DLD1 (cell line): ENCODE results near the gene TBC1D14.

ENCODE experiments used
- in situ Hi-C: cut with HindIII; loops from 2 replicates; pipeline ENCODE4 v1.10.0; 2017; ENCODE audit warnings: low sequenced_read_pairs

The TBC1D14 gene

GRCh38 chr4:6991249-6991648 is 81.6 kb downstream of the TBC1D14 start:
- in situ Hi-C loops = no loop called here

GRCh38 chr4:6991771-6992557 is 82.3 kb downstream of the TBC1D14 start:
- in situ Hi-C loops = no loop called here

DNA sequence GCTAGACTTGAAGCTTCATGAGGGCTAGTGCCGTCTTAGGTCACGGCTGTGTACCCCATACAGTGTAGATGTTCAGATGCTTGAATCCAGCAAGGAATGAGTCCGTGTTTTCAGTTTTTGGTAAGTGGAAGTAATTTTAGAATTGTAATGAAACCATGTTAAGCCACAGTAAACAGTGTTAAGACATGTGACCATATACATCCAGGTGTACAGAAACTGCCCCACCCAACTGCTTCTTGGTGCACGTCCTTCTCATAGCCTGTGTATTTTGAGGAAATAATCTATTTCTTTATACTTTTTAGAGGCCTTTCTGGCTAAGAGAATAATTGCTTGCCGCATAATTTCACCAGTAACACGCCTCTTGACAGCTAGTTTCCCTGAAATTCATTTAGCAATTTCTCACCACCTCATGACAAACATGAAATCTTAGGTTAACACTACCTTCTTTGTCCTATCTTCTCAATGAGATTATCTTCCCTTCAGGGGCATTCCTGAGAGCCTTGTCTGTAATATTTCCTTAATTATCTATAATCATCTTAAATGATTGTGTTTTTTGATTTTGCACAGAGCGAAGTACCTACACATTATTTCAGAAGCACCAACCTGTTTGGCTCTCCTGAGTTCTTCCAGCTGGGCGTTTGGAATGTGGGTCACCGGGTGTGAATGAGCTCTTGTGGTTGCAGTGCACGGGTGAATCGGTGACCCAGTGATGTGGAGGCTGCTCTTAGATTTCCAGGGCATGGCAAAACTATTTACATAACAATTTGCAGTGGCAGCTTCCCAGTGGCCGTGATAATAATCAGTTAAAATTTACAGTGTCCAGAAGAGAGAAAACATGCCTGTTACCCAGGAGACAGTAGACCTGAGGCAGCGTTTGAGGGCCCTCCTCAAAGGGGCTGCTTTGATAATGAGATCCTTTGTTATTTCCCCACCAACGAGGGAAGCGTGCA is 83.4 kb downstream of the TBC1D14 start:
- in situ Hi-C loops = no loop called here

DNA sequence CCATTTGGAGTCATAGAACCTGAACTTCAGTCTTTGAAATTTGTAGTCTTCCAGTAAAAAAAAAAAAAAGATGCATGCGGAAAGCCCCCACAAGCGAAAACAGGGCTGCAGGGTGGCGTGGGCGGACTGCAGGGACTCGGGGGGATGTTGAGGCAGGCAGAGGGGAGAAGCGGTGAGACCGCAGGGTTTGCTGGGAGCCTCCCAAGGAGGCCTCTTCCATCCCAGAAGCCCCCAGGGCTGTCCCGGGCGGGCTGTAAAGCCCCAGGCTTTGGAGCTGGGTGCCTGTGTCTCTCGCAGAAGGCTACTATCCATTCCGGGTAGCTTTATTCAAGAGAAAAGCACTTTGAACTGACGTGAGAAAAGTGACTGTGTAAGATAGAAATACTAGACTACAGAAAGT is 86.9 kb downstream of the TBC1D14 start:
- in situ Hi-C loops = no loop called here

- in situ Hi-C loops = no loop called here
Measured at GRCh38 chr4:6999172-7000086, 89.8 kb downstream of the TBC1D14 start.

DNA sequence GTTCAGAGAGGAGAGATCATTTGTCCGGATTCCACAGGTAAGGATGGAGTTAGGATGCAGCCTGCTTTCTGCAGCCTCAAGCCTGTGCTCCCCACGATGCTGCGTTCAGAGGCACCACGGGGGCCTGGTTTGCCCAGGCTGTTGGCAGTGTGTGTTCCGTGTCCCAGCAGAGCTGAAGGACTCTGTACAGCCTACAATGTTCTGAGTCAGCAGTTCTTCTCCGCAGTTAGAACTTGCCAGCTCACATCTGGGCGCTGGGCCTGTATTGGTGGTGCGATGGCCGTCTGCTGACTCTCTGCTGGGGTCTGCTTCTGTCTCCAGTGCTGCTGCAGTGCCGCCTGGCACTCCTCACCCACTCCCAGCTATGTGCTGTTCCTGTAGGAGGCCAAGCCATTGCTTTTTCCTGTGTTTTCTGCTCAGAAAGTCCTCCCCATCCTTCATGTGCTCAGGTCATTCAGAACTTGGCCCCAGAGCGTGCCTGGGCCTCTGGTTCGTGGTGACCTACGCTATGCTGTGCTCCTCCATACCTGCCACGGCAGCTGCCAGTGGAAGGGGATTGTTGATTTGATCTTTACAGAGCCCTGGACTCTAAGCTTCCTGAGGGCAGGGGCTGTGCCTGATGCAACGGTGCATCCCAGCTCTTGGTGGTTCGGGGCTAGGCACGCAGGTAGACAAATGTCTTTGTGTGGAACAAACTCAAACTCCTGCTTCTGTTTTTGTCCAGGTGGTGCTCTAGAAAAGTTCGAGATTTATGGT is 91.0 kb downstream of the TBC1D14 start:
- in situ Hi-C loops = no loop called here

- in situ Hi-C loops = no loop called here
Measured at GRCh38 chr4:7001271-7001670, 91.6 kb downstream of the TBC1D14 start.

DNA sequence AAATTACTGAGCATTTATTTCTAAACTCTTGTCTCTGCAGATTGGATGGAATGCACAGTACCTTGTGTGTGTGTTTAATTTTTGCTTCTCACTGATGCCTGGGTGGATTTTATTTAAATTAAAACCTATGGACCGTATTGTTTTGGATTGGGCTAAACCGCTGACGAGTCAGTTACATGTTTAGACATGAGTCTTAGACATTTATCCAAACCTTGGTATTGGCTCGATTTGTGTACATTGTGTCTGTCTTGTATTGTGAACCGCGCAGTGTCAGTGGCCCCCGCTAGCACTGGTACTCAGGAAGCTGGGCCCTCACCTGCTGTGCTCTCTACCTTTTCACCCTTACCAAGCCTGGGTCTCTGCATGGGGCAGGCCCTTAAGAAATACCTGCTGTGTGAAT is 92.7 kb downstream of the TBC1D14 start:
- in situ Hi-C loops = no loop called here

DNA sequence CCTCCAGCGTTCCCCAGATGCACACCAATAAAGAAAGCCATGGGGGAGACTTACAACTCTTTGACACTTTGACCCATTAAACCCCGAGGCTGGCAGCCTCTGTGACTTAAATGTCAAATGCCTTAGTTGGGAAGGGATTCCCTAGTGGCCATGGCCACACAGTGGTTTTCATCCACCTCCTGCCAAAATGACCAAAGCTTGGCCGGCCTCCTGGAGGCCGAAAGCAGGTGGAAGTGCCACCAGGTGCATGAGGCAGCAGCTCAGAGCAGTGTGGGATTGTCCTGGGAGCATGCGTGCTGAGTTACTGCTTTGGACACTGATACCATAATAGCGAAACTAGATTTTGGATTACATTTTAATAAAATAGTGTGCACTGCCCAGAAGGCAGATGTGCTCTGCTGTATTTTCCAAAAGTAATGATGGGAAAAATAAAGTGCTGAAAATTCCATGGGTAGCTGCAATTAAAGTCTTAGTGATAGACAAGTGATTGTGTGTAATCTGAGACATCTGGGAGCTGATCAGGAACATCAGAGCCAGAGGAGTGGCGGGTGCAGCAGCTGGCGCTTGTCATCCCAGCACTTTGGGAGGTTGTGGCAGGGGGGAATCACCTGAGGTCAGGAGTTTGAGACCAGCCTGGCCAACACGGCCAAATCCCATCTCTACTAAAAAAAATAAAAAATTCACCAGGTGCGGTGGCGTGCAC is 93.7 kb downstream of the TBC1D14 start:
- in situ Hi-C loops = no loop called here

DNA sequence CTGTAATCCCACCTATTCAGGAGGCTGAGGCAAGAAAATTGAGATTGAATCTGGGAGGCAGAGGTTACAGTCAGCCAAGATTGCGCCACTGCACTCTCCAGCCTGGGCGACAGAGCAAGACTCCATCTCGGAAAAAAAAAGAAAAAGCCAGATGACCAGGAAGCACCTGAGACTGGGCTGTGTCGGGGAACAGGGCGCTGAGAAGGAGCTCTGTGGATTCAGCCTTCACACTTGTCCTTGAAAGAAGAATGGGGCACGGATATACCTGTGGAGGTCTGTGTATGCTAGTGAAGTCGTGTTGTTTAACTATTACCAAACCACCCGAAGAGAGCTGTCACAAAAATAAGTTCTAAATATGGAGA is 94.2 kb downstream of the TBC1D14 start:
- in situ Hi-C loops = no loop called here

DNA sequence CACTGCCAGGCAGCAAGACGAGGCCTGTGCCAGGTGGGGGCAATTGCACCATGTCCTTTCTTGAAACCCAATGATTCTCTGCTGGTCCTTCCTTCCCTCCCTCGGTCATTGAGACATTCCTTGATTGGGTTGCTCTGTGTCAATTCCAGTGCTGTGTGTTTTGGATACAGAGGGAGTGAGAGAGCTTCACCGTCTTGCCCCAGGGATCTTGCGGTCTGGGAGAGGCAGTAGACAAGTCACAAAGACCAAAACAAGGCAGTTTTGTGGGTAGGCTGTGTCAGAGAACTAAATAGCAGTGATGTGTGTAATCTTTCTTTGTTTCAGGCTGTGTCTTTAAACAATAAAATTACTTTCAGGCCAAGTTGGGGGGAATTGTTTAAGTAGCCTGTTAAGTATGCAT is 94.7 kb downstream of the TBC1D14 start:
- in situ Hi-C loops = no loop called here

DNA sequence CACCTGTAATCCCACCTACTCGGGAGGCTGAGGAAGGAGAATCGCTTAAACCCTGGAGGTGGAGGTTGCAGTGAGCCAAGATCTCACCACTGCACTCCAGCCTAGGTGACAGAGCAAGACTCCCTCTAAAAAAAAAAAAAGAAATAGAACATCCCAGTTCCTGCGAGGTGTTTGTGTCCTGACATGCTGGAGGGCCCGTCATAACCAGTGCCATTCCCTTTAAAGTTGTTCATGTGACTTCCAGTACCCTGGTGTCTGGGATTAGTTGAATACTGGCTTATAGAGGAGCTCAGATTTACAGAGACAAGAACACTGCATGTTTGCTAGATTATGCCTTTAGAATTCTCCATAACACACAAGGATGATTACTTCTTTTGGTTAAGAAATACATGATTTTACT is 95.9 kb downstream of the TBC1D14 start:
- in situ Hi-C loops = no loop called here

DNA sequence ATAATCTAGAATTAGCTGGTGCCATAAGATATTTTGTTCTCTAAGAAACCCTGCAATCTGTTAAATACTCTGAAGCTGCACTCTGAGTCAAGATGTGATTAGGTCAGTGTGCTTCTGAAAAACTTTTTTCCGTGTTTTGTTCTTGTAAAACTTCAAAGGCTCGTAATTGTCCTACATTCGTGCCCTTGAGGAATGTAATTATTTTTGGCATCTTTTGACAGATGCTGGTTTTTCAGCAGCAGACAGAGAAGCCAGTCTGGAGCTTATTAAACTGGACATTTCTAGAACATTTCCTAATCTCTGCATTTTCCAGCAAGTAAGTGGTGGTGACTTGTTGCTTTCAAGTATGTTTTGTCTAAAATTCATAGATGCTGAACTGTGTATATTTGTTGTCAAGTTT is 96.8 kb downstream of the TBC1D14 start:
- in situ Hi-C loops = no loop called here

- in situ Hi-C loops = no loop called here
Measured at GRCh38 chr4:7007142-7007907, 97.7 kb downstream of the TBC1D14 start.

DNA sequence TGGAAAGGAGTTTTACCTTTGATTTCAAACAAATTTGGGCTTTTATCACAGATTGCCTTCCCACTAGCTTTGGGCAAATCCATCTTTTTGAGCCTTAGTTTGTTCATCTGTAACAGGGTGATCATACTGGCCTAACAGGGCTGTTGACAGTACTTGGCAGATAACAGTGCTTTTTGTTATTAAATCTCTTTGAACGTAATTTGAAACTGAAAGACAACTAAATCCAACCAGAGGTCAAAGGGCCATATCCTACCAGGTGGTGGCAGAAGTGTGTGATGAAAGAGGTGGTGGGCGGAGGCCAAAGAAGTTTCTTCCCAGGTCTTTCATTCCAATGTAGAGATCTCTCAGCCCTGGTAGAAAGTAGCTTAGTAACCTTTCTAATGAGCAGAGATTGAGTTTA is 98.3 kb downstream of the TBC1D14 start:
- in situ Hi-C loops = no loop called here

DNA sequence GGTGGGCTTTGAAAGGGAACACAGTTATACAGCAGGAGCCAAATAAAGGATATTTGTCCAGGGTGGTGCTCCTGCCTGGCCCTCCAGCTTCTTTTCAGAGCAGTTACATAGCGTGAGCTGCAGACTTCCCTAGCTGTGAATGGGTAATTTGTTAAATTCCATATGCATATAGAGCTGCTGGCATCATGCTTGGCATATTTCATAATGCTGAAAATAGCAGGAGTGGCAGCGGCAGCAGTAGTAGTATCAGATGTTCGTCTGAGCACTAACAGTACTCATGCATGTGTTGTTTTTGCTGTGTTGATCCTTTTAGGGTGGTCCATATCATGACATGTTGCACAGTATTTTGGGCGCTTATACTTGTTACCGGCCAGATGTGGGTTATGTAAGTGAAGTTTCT is 99.9 kb downstream of the TBC1D14 start:
- in situ Hi-C loops = no loop called here

GRCh38 chr4:7013175-7013574 is 103.5 kb downstream of the TBC1D14 start:
- in situ Hi-C loops = no loop called here

GRCh38 chr4:7014815-7015214 is 105.2 kb downstream of the TBC1D14 start:
- in situ Hi-C loops = no loop called here
